ENCODE results near the gene COL5A2.

COL5A2 gene

GRCh38 chr2:188993247-188993646 is 186.3 kb downstream of the COL5A2 start:
- DNase-seq (ENCODE audit: low spot score): no peak

- DNase-seq (ENCODE audit: low spot score): no peak
Observed at GRCh38 chr2:188986839-188987238, 192.7 kb downstream of the COL5A2 start.

GRCh38 chr2:188984680-188985079 is 194.9 kb downstream of the COL5A2 start:
- no peak for DNase-seq (ENCODE audit: low spot score)

GRCh38 chr2:188984065-188984491 is 195.5 kb downstream of the COL5A2 start:
- no peak for DNase-seq (ENCODE audit: low spot score)

GRCh38 chr2:188983427-188984064 is 196.0 kb downstream of the COL5A2 start:
- DNase-seq (ENCODE audit: low spot score): no peak

All from left forelimb (tissue), 1 donor.